CD4-positive, alpha-beta T cell treated with Interleukin-6 for 4 hours (primary cell): Measurements from ENCODE around the gene ZSCAN5C.
A peak's percentile ranks its signal among the peaks of the same experiment; 100 is the strongest.
"Not testable (repeated sequence)": the region's sequence is repeated elsewhere in the genome, so short reads cannot be mapped to it uniquely, and the experiment has no call there.

Experiments used
- DNase-seq: peaks from one replicate; pipeline ENCODE4 v3.0.0-alpha.2; 2020; ENCODE audit warnings: mixed read lengths

The ZSCAN5C gene

DNA sequence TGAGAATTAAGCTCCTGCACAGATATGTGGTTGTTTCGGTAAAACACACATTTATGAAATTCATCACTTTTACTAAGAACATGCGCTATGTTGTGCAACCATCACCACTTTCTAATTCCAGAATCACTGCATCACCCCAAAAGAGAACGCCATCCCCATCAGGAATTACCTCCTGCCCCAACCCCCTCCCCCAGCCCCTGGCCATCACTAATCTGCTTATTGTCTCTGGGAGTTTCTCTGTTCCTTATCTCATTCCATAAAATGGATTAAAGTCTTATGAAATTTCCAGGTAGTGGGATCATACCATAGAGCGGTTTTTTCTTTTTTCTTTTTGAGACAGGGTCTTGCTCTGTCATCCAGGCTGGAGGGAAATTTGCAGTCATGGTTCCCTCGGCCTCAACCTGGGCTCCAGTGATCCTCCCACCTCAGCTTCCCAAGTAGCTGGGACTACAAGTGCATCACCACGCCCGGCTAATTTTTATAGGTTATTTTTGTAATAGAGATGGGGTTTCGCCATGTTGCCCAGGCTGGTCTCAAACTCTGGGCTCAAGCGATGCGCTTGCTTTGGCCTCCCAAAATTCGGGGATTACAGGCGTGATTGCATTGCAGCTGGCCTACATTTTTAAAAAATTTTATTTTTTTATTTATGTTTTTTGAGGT lies 8.0 kb upstream of the ZSCAN5C start:
- DNase-seq, result no peak

DNA sequence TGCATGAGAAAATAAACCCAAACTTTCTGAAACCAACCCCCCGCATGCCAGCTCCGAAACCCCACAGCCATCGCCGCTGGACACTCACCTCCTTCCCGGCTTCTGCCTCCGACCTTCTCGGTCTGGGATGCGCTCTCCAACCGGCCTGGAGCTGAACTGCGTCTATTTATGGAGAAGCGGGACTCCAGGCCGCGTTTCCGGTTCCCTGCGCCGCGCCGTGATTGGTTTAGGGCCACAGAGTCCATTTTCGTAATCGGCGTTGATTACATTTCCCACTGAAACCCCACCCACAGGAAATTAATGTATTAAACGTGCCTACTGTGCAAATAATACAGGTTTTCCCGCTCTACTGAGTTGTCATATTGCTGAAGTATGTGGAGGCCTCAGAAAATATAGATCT lies 4.4 kb upstream of the ZSCAN5C start, which contains the start of gene ZSCAN5B:
ZSCAN5B (minus strand) TSS at position 138 of the 400 bp plus-strand sequence. CDS start 4,731 bp downstream, outside the sequence.
- not testable (repeated sequence) for DNase-seq

DNA sequence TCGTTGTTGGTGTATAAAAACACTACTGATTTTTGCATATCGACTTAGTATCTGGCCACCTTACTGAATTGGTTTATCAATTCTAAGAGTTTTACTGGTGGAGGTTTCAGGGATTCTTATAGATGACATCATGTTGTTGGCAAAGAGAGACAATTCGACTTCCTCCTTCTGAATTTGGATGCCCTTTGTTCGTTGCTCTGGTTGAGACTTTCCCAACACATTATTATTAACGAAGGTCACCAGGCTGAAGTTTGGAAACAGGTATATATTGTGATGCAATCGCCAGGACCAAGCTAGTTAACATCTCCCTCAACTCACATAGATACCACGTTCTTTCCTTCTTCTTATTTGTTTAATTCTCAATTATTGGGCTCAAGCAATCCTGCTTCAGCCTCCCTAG lies 2.4 kb upstream of the ZSCAN5C start:
- DNase-seq, result no peak

DNA sequence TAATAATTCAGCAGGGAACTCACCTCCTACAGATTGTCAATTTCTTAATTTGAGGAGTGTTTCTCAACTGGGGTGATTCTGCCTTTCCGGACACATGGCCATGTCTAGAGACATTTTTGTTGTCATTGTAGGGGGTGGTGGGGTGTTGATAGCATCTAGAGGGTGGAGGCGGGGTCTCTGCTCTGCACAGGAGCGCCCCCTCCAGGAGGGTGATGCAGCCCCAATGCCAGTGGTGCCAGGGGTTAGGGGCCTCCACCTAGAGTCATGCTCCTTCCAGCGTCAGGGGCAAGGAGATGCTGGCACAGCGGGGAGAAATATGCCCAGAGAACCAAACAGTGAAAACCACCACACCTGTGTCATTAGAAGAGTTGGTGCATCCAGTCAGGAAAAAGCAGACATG lies 5.5 kb downstream of the ZSCAN5C start:
- DNase-seq, result not testable (repeated sequence)

DNA sequence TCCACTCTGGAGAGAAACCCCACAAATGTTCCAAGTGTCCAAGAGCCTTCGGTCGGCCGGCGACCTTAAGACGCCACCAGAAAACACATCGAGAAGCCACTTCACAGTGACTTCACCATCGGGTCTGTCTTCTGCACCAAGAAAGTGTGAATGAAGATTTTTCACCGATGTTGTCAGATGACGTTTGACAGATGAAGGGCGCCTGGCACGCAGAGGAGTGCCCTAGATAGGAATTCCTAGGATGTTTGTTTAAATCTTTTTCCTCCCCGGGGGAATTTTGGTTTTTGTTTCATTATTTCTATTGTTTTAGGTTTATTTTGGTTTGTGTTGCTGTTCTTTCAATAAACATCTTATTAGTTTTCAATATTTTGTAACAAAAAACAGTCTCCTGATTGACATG lies 7.0 kb downstream of the ZSCAN5C start:
- DNase-seq, result no peak

DNA sequence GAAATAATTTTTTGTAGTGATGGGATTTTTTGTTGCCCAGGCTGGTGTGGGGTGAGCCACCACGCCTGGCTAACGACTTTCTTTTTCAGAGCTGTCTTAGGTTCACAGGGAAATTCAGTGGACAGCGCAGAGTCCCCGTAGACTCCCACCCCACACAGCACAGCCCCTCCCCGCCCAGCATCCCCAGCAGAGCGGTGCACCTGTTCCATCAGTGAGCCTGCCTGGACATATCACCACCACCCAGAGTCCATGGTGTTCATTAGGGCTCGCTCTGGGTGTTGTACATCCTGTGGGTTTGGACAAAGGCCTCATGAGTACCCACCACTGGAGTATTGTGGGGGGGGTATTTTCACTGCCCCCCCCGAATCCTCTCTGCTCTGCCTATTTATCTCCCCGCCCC lies 8.0 kb downstream of the ZSCAN5C start:
- DNase-seq, result not testable (repeated sequence)

DNA sequence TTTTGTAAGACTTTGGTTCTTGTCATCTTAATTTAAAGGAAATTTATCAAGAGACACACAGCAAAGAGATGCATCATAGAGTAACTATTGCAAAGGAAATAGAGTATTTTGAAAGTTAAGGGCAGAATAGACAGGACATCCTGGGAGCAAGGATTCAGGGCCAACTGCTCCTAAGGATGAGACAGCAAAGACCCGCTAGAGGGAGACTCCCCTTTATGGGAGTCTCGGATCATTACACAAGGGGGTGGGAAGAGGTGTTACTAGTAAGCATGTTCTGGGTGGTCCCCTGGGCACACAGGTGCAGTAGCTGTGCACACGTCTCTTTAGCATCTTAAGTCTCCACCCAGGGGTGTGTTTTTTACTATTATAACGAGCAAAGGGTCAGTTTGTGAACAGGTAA lies 9.6 kb downstream of the ZSCAN5C start:
- no peak for DNase-seq

DNA sequence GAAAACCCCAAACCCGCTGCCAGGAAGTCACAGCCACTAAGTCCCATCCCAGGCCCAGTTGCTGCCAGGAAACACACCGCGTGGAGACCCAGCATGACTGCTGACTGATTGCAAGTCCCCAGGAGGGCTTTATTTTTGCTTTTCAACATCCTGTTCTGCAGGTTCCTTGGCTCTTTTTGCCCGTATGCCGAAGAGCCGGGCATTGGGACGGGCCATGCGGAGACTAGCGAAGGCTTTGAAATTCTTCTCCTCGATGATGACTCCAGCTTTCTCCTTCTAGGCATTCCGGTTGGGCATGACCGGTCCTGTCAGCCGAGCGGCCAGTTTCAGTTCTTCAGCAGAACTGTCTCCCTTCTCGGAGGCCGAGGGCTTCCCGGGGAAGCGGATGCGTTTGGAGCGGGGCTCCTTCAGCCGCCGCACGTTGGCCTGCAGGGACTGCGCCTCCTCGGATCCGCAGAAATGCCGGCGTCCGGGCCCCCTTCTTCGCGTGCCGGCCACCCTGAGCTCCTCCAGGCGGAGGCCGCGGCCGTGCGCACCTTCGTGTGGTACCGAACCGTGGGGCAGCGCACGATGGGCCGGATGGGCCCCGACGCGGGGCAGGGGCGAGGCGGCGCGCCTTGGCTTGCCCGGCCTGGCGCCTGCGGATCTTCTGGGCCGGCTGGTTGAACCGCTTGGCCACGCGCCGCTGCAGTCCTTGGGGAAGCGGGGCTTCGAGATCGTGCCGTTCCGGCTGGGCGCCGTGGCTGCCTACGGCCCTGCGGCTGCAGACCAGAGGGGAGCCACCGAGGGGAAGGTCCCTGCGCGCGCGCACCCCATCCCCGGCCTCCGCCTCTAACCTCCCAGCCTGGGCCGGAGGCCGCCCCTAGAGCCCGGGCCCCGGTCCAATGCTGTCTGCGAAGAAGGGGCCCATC lies 15.2 kb downstream of the ZSCAN5C start:
- no peak for DNase-seq

DNA sequence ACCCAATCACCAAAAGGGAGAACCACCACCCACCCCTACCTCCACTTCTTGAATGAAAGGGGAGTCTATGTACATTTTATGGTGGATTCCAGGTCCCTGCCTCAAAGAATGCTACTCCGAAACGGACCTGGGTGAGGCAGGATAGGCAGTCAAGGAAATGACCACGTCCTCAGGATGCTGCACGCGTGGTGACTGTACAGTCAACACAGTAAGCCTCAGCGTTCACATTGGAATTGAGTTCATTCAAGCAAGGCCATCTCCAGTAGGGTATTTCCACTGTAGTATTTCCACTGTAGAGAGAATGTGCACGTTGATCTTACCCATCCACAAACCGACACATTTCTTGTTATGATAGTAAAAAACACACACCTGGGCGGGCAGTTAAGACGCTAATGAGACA lies 16.9 kb downstream of the ZSCAN5C start:
- DNase-seq, result no peak

DNA sequence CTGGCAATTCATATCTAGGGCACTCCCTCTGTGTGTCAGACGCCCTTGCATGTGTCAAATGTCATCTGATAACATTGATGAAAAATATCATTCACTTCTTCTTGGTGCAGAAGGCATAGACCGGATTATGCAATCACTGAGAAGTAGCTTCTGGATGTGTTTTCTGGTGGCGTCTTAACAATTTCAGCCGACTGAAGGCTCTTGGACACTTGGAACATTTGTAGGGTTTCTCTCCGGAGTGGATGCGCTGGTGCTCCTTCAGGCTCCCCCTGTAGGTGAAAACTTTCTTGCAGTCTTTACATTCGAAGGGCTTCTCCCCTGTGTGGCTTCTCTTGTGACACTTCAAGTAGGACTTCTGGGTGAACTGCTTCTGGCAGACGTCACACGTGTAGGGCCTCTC lies 19.4 kb downstream of the ZSCAN5C start:
- not testable (repeated sequence) for DNase-seq

DNA sequence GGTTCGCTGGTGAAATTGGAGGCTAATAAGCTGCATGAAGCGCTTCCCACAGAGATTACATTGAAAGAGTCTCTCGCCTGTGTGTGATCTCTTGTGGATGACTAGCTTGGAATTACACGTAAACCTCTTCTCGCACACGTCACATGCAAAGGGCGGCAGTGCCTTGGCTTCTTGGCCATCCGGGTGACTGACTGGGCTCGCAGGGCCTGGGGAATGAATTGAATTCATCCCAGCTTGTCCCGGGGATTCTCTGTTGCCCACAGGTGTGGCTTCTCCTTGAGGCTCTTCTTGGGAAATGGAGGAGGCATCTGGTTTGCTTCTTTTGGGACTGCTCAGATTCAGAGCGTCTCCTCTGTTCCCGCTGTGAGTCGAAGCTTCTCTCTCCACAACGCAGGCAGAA lies 19.8 kb downstream of the ZSCAN5C start:
- no peak for DNase-seq

DNA sequence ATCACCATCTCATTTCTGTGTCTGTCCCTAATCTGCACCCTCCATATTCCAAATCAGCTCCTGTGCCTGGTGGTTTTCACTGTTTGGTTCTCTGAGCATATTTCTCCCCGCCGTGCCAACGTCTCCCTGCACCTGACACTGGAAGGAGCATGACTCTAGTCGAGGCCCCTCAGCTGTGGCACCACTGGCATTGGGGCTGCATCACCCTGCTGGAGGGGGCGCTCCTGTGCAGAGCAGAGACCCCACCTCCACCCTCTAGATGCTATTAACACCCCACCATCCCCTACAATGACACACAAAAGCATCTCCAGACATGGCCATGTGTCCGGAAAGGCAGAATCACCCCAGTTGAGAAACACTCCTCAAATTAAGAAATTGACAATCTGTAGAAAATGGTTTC lies 20.8 kb downstream of the ZSCAN5C start:
- no peak for DNase-seq

DNA sequence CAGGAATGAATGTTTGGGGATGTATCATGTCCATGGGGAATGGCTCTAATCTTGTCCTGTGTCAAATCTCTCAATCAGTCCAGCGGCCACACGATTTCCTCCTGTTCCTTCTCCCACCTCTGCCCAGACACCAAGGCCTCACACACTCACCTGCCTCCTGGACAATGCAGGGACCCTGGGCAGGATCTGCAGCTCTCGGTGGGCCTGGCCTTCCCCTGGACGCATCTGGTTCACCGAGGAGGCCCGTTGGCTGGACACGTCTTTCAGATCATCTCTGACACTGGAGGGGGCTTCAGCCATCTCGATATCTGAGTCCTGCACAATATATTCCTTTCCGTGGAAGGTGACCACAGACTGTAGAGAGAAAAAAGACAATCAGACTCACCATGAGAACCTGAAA lies 21.4 kb downstream of the ZSCAN5C start:
- no peak for DNase-seq

DNA sequence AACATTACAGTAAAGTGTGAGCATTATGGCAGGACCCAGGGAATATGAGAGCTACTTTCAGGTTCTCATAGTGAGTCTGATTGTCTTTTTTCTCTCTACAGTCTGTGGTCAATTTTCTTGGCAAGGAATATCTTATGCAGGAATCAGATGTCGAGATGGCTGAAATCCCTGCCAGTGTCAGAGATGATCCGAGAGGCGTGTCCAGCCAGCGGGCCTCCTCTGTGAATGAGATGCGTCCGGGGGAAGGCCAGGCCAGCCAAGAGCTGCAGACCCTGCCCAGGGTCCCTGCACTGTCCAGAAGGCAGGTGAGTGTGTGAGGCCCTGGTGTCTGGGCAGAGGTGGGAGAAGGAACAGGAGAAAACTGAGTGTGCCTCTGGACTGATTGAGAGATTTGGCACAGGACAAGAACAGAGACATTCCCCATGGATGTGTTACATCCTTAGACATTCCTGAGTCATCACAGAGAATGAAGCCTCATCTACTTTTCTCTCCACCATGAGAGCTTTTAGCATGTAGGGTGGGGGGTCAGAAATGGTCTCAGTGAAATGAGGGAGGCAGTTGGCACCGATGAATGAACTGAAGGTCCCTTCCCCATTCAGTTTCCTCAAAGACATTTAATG lies 43.2 kb downstream of the ZSCAN5C start:
- no peak for DNase-seq

DNA sequence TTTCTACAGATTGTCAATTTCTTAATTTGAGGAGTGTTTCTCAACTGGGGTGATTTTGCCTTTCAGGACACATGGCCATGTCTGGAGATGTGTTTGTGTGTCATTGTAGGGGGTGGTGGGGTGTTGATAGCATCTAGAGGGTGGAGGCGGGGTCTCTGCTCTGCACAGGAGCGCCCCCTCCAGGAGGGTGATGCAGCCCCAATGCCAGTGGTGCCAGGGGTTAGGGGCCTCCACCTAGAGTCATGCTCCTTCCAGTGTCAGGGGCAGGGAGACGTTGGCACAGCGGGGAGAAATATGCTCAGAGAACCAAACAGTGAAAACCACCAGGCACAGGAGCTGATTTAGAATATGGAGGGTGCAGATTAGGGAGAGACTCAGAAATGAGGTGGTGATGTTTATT lies 43.7 kb downstream of the ZSCAN5C start:
- not testable (repeated sequence) for DNase-seq

DNA sequence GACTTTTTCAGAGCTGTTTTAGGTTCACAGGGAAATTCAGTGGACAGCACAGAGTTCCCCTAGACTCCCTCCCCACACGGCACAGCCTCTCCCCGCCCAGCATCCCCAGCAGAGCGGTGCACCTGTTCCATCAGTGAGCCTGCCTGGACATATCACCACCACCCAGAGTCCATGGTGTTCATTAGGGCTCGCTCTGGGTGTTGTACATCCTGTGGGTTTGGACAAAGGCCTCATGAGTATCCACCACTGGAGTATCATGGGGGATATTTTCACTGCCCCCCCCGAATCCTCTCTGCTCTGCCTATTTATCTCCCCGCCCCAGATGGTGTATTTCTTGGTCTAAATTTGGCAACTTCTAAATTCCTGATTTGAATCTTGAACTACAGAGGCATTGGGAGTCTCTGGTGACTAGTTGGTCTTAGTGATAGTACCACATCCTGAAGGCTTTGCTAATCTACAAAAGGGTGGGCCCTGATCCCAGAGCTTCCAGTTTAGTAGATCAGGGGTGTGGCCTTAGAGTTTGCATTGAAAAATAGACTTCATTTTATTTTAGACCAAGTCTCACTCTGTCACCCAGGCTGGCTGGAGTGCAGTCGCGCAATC lies 46.8 kb downstream of the ZSCAN5C start:
- DNase-seq, result not testable (repeated sequence)

DNA sequence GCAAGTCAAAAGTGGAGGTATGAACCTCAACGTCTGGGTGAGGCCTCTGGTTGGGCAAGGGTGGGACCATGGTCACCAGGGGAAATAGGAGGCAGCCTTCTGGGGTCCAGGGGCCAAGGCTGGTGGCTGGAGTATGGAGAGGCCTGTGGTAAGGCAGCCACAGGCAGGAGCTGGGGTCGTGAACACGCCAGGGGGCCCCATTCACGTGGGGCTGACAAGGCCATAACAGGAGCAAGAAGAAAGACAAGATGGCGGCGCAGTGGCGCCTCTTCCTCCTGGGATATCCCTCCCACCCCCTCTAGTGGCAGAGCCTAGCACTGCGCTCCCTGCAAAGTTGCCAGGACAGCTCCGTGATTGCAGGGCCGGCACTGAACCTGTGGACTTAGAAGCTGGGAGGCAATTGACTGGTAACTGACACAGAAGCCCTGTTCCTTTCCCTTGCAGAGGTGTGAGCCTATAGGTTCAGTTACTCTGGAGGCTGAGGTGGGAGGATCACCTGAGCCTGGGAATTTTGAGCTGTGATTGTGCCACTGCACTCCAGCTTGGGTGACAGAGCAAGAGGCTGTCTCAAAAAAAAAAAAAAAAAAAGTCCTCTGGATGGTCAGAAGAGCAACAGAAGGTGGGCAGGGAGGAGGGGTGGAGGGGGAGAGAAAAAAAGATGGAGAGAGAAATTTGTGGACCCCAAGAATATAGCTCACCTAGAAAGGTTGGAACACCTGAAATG lies 50.8 kb downstream of the ZSCAN5C start:
- peak; percentile 62 for DNase-seq

DNA sequence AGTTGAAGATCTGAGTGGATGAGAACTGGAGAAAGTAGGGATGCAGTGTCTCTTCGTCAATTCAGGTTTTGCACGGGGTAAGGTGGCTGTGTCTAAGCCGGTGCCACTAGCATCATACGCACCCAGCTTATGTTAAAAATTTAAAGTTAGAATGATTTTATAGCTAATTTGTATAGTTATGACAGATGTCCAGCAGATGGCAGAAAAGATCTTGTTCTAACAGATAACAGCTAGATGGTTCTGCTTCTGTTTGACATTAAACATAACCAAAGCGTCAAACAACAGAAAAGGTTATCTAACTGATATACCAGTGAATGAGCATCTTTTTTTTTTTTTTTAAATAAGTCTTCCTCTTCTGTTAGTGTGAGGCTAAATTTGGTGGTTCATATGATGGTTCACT lies 51.7 kb downstream of the ZSCAN5C start:
- DNase-seq, result no peak

DNA sequence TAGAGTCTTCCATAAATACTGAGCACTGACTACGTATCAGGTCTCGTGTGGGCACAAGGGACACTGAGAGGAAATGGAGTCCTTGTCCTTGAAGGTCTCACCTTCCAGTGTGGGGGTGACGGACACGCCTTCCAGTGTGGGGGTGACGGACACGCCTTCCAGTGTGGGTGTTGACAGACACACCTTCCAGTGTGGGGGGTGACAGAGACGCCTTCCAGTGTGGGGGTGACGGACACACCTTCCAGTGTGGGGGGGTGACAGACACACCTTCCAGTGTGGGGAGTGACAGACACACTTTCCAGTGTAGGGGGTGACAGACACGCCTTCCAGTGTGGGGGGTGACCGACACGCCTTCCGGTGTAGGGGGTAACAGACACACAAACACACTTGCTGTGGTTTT lies 56.2 kb downstream of the ZSCAN5C start:
- no peak for DNase-seq
